ENCODE results near the gene RAB8A.
A peak's percentile ranks its signal among the peaks of the same experiment; 100 is the strongest.

RAB8A gene

GRCh38 chr19:16111160-16111908 is at the start of gene RAB8A:
Gene RAB8A, plus strand, starts transcription at chr19:16111889. Its CDS starts 13 bp downstream, at chr19:16111902.
- peak; percentile 100 for DNase-seq (ENCODE audit: low read depth, low spot score)

GRCh38 chr19:16061943-16062342 is 49.7 kb upstream of the RAB8A start:
- no peak for DNase-seq (ENCODE audit: low read depth, low spot score)

DNA sequence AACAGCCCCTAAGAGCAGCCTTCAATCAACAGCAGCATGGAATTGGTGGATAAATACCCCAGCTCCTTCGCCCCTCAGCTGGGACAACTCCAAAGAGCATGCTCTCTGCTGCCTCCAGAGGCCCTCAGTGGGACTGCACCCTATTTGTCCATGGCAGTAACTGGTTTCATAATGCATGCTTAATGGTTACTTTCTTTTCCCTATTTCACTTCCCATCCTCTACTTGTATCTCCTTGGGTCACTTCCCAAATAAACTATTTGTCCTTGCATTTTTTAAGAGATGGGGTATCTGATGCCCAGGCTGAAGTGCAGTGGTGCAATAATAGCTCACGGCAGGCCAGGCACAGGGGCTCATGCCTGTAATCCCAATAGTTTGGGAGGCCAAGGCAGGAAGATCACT is 48.9 kb upstream of the RAB8A start:
- no peak for DNase-seq (ENCODE audit: low read depth, low spot score)

DNA sequence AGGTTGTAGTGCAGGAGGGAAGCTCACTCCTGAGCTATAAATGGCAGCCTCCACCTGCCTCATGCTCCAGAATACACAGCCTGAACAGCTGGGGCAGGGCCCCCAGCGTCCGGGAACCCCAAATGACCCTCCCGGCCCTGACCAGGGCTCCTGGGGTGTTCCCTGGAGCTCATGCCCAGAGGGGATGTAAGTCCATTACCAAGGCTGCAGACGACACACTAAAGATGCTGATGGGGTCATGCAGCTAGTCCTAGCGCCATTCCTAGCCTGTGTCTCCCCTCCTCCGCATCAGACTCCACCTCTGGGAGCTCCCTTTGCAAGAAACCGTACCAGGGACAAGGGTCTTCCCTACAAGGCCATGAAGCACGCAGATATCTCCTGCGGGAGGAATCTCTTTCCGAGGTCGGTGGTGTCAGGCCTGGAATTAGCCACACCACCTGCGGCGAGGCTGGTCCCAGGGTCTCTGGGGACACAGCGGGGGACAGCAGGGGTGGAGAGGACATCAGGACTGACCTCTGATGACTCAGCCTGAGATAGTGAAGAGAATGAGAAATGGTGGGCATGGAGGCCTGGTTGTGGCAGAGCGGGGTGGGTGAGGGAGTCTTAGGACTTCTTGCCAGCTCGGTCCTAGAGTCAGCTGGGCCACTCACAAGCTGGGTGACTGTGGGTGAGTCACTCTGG is 47.3 kb upstream of the RAB8A start:
- no peak for DNase-seq (ENCODE audit: low read depth, low spot score)

DNA sequence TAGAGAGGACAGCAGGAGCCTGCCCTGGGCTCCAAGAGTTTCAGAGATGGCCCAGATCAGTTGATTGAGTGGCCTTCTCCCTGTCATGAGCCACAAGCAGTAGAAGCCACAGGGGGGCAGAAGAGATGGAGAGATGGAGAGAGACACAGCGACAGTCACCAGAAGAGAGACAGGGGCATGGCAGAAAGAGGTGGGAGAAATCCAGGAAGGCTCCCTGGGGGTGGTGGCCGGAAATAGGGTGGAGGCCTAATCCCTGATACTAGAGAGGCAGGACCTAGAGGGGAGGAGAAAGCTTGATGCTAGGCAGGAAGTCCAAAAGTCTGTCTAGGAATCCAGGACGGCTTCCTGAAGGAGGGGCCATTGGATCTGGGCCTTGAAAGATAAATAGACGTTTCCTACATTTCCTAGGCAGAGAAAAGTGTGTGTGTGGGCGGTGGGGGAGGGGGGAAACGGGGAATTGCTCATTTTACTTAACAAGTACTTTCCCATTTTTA is 45.0 kb upstream of the RAB8A start:
- no peak for DNase-seq (ENCODE audit: low read depth, low spot score)

DNA sequence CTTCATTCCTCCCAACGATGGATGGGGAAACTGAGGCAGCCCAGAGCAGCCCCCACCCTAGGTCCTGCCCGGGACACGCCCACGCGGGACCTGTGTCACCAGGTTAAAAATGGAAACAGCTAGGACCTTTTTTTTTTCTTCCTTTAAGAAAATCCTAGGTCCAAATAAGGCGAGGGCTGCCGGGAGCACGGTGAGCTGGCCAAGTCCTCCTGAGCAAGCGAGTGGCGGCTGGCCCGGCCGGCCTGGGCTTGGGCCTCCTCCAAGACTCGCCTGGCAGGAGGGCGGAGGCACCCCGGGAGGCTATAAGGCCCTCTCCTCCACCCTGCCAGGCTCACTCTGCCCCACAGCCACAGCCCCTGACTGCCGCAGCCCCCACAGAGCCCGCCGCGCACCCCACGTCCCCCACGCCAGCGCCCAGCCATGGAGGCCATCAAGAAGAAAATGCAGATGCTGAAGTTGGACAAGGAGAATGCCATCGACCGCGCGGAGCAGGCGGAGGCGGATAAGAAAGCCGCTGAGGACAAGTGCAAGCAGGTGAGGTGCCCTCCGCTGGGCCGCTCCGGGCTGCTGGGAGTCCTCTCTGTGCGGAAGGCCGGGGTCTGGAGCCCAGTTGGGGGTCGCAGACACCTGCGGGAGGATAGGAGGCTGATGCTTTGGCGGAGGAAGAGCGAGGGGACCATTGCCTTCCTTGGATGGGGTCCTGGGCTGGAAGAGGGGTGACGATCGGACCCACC is 44.3 kb upstream of the RAB8A start:
- peak; percentile 94 for DNase-seq (ENCODE audit: low read depth, low spot score)

GRCh38 chr19:16068696-16069259 is 42.9 kb upstream of the RAB8A start:
- no peak for DNase-seq (ENCODE audit: low read depth, low spot score)

- DNase-seq (ENCODE audit: low read depth, low spot score) = no peak
Measured at GRCh38 chr19:16069813-16070365, 41.8 kb upstream of the RAB8A start.

DNA sequence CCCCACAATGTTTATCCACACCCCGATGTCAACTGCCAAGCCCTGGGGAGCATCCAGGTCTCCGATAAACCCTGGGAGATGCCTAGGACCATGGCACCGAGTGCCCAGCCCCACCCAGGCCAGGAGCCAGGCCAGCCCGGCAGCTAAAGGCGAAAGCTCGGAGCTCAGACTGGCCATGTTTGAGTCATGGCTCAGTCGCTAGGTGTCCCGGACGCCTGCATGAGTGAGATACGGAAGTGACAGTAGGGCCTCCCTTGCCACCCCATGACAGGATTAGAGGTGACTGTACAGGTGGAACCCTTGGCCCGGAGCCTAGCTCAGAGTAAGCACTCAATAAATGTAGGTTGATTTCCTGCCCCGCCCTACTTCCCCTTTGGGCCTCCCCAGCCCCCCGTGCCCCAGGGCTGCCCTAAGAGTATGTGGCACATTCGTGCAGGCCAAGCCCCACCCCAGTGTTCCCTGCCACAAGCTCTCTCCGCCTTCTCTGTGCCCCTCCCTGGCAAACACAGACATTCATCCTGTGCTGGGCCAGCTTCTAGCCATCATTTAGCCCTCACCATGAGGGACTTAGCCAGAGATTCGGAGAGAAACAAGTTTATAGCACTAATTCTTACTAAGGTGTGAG is 41.2 kb upstream of the RAB8A start:
- no peak for DNase-seq (ENCODE audit: low read depth, low spot score)

GRCh38 chr19:16071072-16071691 is 40.5 kb upstream of the RAB8A start:
- DNase-seq (ENCODE audit: low read depth, low spot score) = no peak

DNA sequence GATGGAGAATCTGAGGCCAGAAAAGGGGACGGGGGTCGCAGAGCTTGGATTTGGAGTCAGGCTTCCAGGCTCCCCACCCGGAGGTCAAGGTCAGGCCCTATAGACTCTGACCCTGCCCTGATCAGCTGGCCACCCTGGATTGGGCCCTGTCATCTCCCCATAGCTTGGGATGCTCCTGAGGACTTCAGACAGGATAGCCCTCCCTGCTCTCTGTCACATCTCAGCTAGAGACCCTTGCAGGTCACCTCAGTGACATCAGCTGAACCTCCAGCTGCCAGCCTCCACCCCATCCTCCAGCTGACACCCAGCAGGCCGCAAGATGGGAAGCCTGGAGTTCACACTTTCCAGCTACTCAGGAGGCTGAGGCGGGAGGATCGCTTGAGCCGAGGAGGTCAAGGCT is 38.2 kb upstream of the RAB8A start:
- no peak for DNase-seq (ENCODE audit: low read depth, low spot score)

DNA sequence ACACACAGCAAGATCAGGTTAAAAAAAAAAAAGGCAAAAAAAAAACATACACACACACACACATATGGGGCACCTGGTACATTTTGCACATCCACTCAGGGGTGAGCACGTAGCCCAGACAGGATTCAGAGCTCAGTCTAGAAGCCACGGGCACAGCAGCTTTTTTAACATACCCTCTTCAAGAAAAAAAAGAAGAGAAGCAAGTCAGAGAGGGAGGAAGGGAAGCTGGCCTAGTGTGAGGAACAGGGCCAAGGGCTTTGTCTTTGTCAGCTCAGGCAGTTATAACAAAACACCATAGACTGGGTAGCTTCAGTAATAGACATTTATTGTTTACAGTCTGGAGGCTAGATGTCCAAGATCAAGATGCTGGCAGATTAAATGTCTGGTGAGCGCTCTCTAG is 37.7 kb upstream of the RAB8A start:
- no peak for DNase-seq (ENCODE audit: low read depth, low spot score)

DNA sequence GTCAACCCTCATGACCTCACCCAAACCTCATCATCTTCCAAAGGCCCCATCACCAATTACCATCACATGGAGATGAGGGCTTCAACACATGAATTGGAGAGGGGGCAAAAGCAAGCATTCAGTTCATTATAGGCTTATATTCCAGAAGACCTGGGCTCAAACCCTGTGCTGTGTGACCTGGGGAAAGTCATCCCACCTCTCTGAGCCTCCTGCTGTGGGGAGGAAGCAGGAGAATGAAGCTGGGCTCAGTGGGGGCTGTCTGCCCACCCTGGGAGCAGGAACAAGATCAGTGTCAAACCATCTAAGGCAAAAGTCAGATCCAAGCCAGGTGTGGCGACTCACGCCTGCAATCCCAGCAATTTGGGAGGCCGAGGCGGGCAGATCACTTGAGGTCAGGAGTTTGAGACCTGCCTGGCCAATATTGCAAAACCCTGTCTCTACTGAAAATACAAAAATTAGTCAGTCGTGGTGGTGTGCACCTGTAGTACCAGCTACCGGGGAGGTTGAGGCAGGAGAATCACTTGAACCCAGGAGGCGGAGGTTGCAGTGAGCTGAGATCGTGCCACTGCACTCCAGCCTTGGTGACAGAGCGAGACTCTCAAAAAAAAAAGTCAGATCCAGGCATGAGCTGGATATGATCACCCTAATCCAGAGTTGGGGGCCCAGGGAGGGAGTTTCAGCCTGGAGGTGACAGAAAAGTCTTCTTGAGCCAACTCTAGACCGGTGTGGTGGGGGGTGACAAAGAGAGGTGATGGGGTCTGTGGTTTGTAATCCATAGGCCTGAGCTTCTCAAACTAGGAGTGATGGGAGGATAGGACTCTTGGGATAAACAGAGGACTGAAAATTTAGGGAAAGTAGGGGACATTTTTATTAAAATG is 37.0 kb upstream of the RAB8A start:
- no peak for DNase-seq (ENCODE audit: low read depth, low spot score)

DNA sequence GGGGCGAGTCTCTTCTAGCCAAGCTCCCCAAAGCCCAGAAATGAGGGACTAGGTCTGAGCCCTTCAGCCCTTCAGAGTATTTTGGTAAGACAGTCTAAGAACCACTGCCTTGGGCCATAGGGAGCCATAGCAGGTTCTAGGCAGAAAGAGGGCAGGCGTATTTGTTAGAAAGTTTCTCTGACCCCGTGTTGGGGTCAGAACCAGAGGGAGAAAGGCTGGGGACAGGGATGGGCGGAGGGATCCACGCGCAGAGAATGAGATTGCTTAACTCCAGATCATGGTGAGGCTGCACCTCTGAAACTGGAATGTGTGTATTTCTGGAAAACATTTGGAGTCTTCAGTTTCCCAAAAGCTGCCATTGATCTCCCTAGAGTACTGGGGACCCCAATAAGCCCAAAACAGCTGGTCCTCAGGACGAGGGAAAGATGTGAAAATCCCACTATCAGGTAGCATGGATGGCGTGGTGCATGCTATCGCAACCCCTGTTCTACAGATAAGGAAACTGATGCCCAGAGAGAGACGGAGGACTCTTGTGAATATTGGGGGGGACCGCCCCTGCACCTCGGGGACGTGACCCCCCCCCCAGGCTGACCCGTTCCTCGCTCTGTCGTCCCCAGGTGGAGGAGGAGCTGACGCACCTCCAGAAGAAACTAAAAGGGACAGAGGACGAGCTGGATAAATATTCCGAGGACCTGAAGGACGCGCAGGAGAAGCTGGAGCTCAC is 36.1 kb upstream of the RAB8A start:
- no peak for DNase-seq (ENCODE audit: low read depth, low spot score)

- DNase-seq (ENCODE audit: low read depth, low spot score) = peak; percentile 98
Measured at GRCh38 chr19:16076154-16076957, 35.3 kb upstream of the RAB8A start, which contains the start of gene TPM4. Gene TPM4, plus strand, starts transcription at chr19:16076495. Its CDS starts 71 bp downstream, at chr19:16076566.

- peak; percentile 58 for DNase-seq (ENCODE audit: low read depth, low spot score)
Measured at GRCh38 chr19:16076958-16077611, 34.6 kb upstream of the RAB8A start.

- peak; percentile 68 for DNase-seq (ENCODE audit: low read depth, low spot score)
Measured at GRCh38 chr19:16077984-16078758, 33.5 kb upstream of the RAB8A start.
